Heart left ventricle (tissue), 16 donors: Measurements from ENCODE around the gene DEK. TPM values are rescaled to one million over a fixed set of nuclear protein-coding genes. Genes with fewer than 3 reads are reported as not detected.
A peak's percentile ranks its signal among the peaks of the same experiment; 100 is the strongest.

Experiments
- ATAC-seq, 4 donors: fragments of 200-7000 bp; cut with Tn5 transposase; one replicate each; pipeline ENCODE4 v1.9.1; 2020 to 2022; ENCODE audit warnings: moderate library complexity in 4 of 4, mild to moderate bottlenecking in 3 of 4, moderate number of reproducible peaks in 1 of 4
- DNase-seq, 5 donors: peaks; one replicate each; pipeline ENCODE4 v3.0.0-alpha.2; 2020
- H3K27ac ChIP-seq, 12 donors: fragments of 200-600 bp; sonication (generic) in 4 of 12; one replicate each; pipeline versions ENCODE4 v1.5.0 to v1.8.0; 2016 to 2022; ENCODE audit warnings: mild to moderate bottlenecking in 2 of 12
- H3K27me3 ChIP-seq, 9 donors: fragments of 200-600 bp; sonication (generic) in 2 of 9; one replicate each; pipeline versions ENCODE4 v1.5.1 to v1.8.0; 2016 to 2022; ENCODE audit warnings: mild to moderate bottlenecking in 3 of 9
- H3K36me3 ChIP-seq, 9 donors: fragments of 200-600 bp; sonication (generic) in 2 of 9; one replicate each; pipeline versions ENCODE4 v1.5.0 to v1.8.0; 2018 to 2022; ENCODE audit warnings: mild to moderate bottlenecking in 2 of 9
- H3K4me1 ChIP-seq, 12 donors: fragments of 200-600 bp; sonication (generic) in 4 of 12; one replicate each; pipeline versions ENCODE4 v1.5.0 to v1.8.0; 2016 to 2022; ENCODE audit warnings: mild to moderate bottlenecking in 3 of 12
- H3K4me3 ChIP-seq, 12 donors: fragments of 200-600 bp; sonication (generic) in 4 of 12; one replicate each; pipeline versions ENCODE4 v1.5.0 to v1.8.0; 2017 to 2022; ENCODE audit warnings: mild to moderate bottlenecking in 9 of 12, moderate library complexity in 4 of 12
- H3K9me3 ChIP-seq, 12 donors: fragments of 200-600 bp; sonication (generic) in 4 of 12; one replicate each; pipeline versions ENCODE4 v1.5.0 to v1.8.0; 2016 to 2022; ENCODE audit warnings: mild to moderate bottlenecking in 1 of 12
- CTCF ChIP-seq, 12 donors: fragments of 200-600 bp; sonication (generic) in 4 of 12; IDR thresholded peaks; one replicate each; pipeline versions ENCODE4 v1.5.0 to v1.8.0; 2018 to 2022; ENCODE audit warnings: antibody characterized with exemption in 12 of 12, mild to moderate bottlenecking in 5 of 12
- POLR2A ChIP-seq, 2 donors: fragments of 450-650 bp; IDR thresholded peaks; one replicate each; pipeline ENCODE4 v1.6.1; 2017; ENCODE audit warnings: antibody characterized with exemption in 2 of 2, mild to moderate bottlenecking in 2 of 2, moderate library complexity in 2 of 2
- WGBS, 4 donors: extraction: QIAGEN DNeasy Blood & Tissue Kit in 2 of 4; methylation state at CpG; one replicate each; pipeline versions ENCODE4 v1.1.5 to v1.1.7; 2013 to 2018; 5-methylcytosine and 5-hydroxymethylcytosine counted together
- intact Hi-C, 10 donors: fragments of 100-400 bp; cut with DNase I; formaldehyde crosslinking; loops; one replicate each; pipeline versions ENCODE4 v1.11.1 to v1.14.2; 2022
- polyA plus RNA-seq, 2 donors: library from polyadenylated mRNA; stranded (reverse); fragments of 200-250 nt; gene quantifications; one replicate each; pipeline ENCODE4 v1.2.3, GENCODE V29; 2013
- total RNA-seq, 9 donors: library from RNA; depleted of rRNA in 2 of 9; stranded (reverse); fragments of >200 nt in 2 of 9; fragmentation: NEBNext Ultra II Directional in 3 of 9; extraction: Animal tissue kit (Norgen Biotek cat#: 25700) in 3 of 9; gene quantifications; one replicate each; pipeline versions ENCODE4 v1.1.0 to v1.2.4, GENCODE V29; 2016 to 2023
- donor health status: ischemic (EF 13 %, LVEDD 7.1; RV severe dilation, severe dysfunction).
- donor health status: healthy with polysubstance abuse.
- donor health status: DM: no; HTN: yes; CAD: no.
- donor health status: DM: no; HTN: no; CAD: no.
- donor health status: ischemic (EF 25% LVEDD 6.9; RV normal size, moderate dysfunction).
- donor health status: ischemic (EF 25% LVEDD 5.7; RV mildly dilated, moderate dysfunction).
- donor health status: healthy.
- donor health status: DM: yes; HTN: yes; CAD: no.
- donor health status: ischemic (EF 35%, LVEDD 5.7; RV mildly dilated, moderate dysfunction).
- donor health status: nonischemic (EF 11% LVEDD 7.7; RV severe dilation, severe dysfunction).
- donor health status: DM: yes; HTN: yes; CAD: no.
- donor health status: PGD.
- donor health status: ischemic (EF 29% LVEDD 5.4; RV normal size, mild dysfunction).
- donor health status: nonischemic (EF 23%, LVEDD 6.1; RV moderate dilation, normal function).

The DEK gene
- total and polyA plus RNA-seq, 11 donors = 20.9 to 83.0 (median 54.3) TPM

GRCh38 chr6:18270216-18270615, 5.9 kb upstream of the DEK start:
- 80 to 90% (median 85%) methylated on average over 4 of the region's 4 CpGs for WGBS, 4 donors
- H3K27ac ChIP-seq = no peak overlapping the region
- no peak for DNase-seq
- intact Hi-C loops = no loop called here
- peaks cover 0 to 3% (median 0%) of the 10 kb centered on the region in 12 donors for H3K4me1 ChIP-seq
- H3K27me3 ChIP-seq = peaks cover 0 to 4% (median under 1%) of the 10 kb centered on the region in 9 donors
- ATAC-seq = peak in 1 of 4 donors; percentile 20
- TF ChIP-seq POLR2A (IDR thresholded peaks at IDR 0.05) (no peak), CTCF (IDR thresholded peaks at IDR 0.05) (no peak)
- no peak overlapping the region for H3K4me3 ChIP-seq
- no peaks in the 10 kb centered on the region for H3K36me3 ChIP-seq
- no peaks in the 10 kb centered on the region for H3K9me3 ChIP-seq

- Histone ChIP-seq H3K27me3 (peaks cover 0 to 3% (median 0%) of the 10 kb centered on the region in 9 donors), H3K36me3 (no peaks in the 10 kb centered on the region), H3K9me3 (no peaks in the 10 kb centered on the region), H3K27ac (no peak overlapping the region), H3K4me1 (peaks cover 0 to 8% (median 3%) of the 10 kb centered on the region in 12 donors), H3K4me3 (no peak overlapping the region)
- no peak for TF ChIP-seq POLR2A (IDR thresholded peaks at IDR 0.05)
- no peak for TF ChIP-seq CTCF (IDR thresholded peaks at IDR 0.05)
- 59 to 73% (median 69%) methylated on average over 10 of the region's 10 CpGs for WGBS, 4 donors
- no peak for ATAC-seq
- DNase-seq = no peak
- intact Hi-C loops = no loop called here
Measured at GRCh38 chr6:18269717-18270116, 5.4 kb upstream of the DEK start.

GRCh38 chr6:18269253-18269652, 4.9 kb upstream of the DEK start:
- TF ChIP-seq POLR2A (IDR thresholded peaks at IDR 0.05) (no peak), CTCF (IDR thresholded peaks at IDR 0.05) (no peak)
- intact Hi-C loops = no loop called here
- H3K27me3 ChIP-seq = peaks cover 0 to under 1% (median 0%) of the 10 kb centered on the region in 9 donors
- DNase-seq = no peak
- H3K36me3 ChIP-seq = no peaks in the 10 kb centered on the region
- no peak overlapping the region for H3K27ac ChIP-seq
- peaks cover 0 to 8% (median 3%) of the 10 kb centered on the region in 12 donors for H3K4me1 ChIP-seq
- H3K9me3 ChIP-seq = no peaks in the 10 kb centered on the region
- H3K4me3 ChIP-seq = no peak overlapping the region
- ATAC-seq = no peak
- 67 to 84% (median 72%) methylated on average over 3 of the region's 3 CpGs for WGBS, 4 donors

GRCh38 chr6:18268066-18268465, 3.7 kb upstream of the DEK start:
- DNase-seq = no peak
- WGBS, 4 donors = 51 to 77% (median 73%) methylated on average over 3 to 4 of the region's 4 CpGs

More at GRCh38 chr6:18268066-18268465, 3.7 kb upstream of the DEK start:
- H3K36me3 ChIP-seq = no peaks in the 10 kb centered on the region
- no peak overlapping the region for H3K27ac ChIP-seq
- intact Hi-C loops = no loop called here
- H3K4me1 ChIP-seq = peaks cover 0 to 9% (median 4%) of the 10 kb centered on the region in 12 donors
- H3K9me3 ChIP-seq = no peaks in the 10 kb centered on the region
- no peaks in the 10 kb centered on the region for H3K27me3 ChIP-seq
- TF ChIP-seq CTCF (IDR thresholded peaks at IDR 0.05) (no peak), POLR2A (IDR thresholded peaks at IDR 0.05) (no peak)
- ATAC-seq = no peak
- H3K4me3 ChIP-seq = no peak overlapping the region
